ENCODE results near the gene GFER.
"Not testable (repeated sequence)": the region's sequence is repeated elsewhere in the genome, so short reads cannot be mapped to it uniquely, and the experiment has no call there.

GFER gene

GRCh38 chr16:2028620-2029220 is 44.7 kb downstream of the GFER start:
- DNase-seq = no peak

- DNase-seq = no peak
These were observed 45.4 kb downstream of the GFER start for GRCh38 chr16:2029350-2029749.

- DNase-seq = no peak
These were observed 46.0 kb downstream of the GFER start for GRCh38 chr16:2030036-2030435.

- DNase-seq = no peak
These were observed 47.1 kb downstream of the GFER start for GRCh38 chr16:2031081-2031577.

- DNase-seq = no peak
These were observed 48.5 kb downstream of the GFER start for GRCh38 chr16:2032285-2033056.

GRCh38 chr16:2033057-2033908 is 49.3 kb downstream of the GFER start:
- no peak for DNase-seq

- DNase-seq = not testable (repeated sequence)
These were observed 50.1 kb downstream of the GFER start for GRCh38 chr16:2033909-2034695.

- DNase-seq = no peak
These were observed 50.9 kb downstream of the GFER start for GRCh38 chr16:2034696-2035430.

- DNase-seq = no peak
These were observed 51.6 kb downstream of the GFER start for GRCh38 chr16:2035431-2036199.

- no peak for DNase-seq
These were observed 52.4 kb downstream of the GFER start for GRCh38 chr16:2036200-2036966.

GRCh38 chr16:2037115-2037514 is 53.1 kb downstream of the GFER start:
- DNase-seq = no peak
